Activated T-cell treated with anti-CD3 and anti-CD28 coated beads for 48 hours (primary cell): ENCODE data around the gene KCNN2.
A peak's percentile ranks its signal among the peaks of the same experiment; 100 is the strongest.

Experiments
- DNase-seq: peaks from one replicate; pipeline ENCODE4 v3.0.0-alpha.2; 2020; ENCODE audit warnings: low read depth

KCNN2 gene

GRCh38 chr5:114361724-114362196, at the start of gene KCNN2:
Gene KCNN2, plus strand, starts transcription at chr5:114362070. Its CDS starts 70 bp downstream, at chr5:114362140.
- DNase-seq = peak; percentile 11

GRCh38 chr5:114312658-114313057, 49.2 kb upstream of the KCNN2 start:
- no peak for DNase-seq

- no peak for DNase-seq
Observed at GRCh38 chr5:114314061-114314460, 47.8 kb upstream of the KCNN2 start.

GRCh38 chr5:114316167-114316566, 45.7 kb upstream of the KCNN2 start:
- DNase-seq = no peak

GRCh38 chr5:114317751-114318150, 44.1 kb upstream of the KCNN2 start:
- DNase-seq = no peak

- no peak for DNase-seq
Observed at GRCh38 chr5:114319236-114319635, 42.6 kb upstream of the KCNN2 start.

- DNase-seq = no peak
Observed at GRCh38 chr5:114319821-114320220, 42.0 kb upstream of the KCNN2 start.

- DNase-seq = no peak
Observed at GRCh38 chr5:114324282-114324681, 37.6 kb upstream of the KCNN2 start.

- DNase-seq = no peak
Observed at GRCh38 chr5:114325541-114325940, 36.3 kb upstream of the KCNN2 start.

- no peak for DNase-seq
Observed at GRCh38 chr5:114327474-114327873, 34.4 kb upstream of the KCNN2 start.

- DNase-seq = no peak
Observed at GRCh38 chr5:114327987-114328386, 33.9 kb upstream of the KCNN2 start.

GRCh38 chr5:114330916-114331531, 30.8 kb upstream of the KCNN2 start:
- DNase-seq = no peak

- DNase-seq = no peak
Observed at GRCh38 chr5:114332493-114332892, 29.4 kb upstream of the KCNN2 start.

GRCh38 chr5:114332925-114333324, 28.9 kb upstream of the KCNN2 start:
- no peak for DNase-seq

GRCh38 chr5:114335391-114335790, 26.5 kb upstream of the KCNN2 start:
- no peak for DNase-seq

GRCh38 chr5:114339108-114339507, 22.8 kb upstream of the KCNN2 start:
- DNase-seq = no peak

GRCh38 chr5:114346181-114346580, 15.7 kb upstream of the KCNN2 start:
- no peak for DNase-seq

- no peak for DNase-seq
Observed at GRCh38 chr5:114355086-114355830, 6.6 kb upstream of the KCNN2 start.

GRCh38 chr5:114358329-114358728, 3.5 kb upstream of the KCNN2 start:
- DNase-seq = no peak

GRCh38 chr5:114360357-114360756, 1.5 kb upstream of the KCNN2 start:
- DNase-seq = no peak

- DNase-seq = no peak
Observed at GRCh38 chr5:114360816-114361723, 800 bp upstream of the KCNN2 start.

- no peak for DNase-seq
Observed at GRCh38 chr5:114362197-114362976, 517 bp downstream of the KCNN2 start.
